Right cardiac atrium (tissue), 5 donors: ENCODE results near the gene PPP1R7. TPM values are rescaled to one million over a fixed set of nuclear protein-coding genes. Genes with fewer than 3 reads are reported as not detected.

ENCODE experiments used
- ATAC-seq, 2 donors: fragments of 200-7000 bp; cut with Tn5 transposase; one replicate each; pipeline versions ENCODE4 v1.8.0 to v1.9.1; 2020; ENCODE audit warnings: moderate library complexity in 2 of 2, mild to moderate bottlenecking in 1 of 2
- DNase-seq, 3 donors: peaks; one replicate each; pipeline ENCODE4 v3.0.0-alpha.2; 2020
- H3K27ac ChIP-seq: one replicate; pipeline ENCODE4 v1.5.1; 2013; ENCODE audit warnings: mild to moderate bottlenecking, low read length, control low read depth, moderate library complexity
- H3K27me3 ChIP-seq: one replicate; pipeline ENCODE4 v1.6.1; 2013; ENCODE audit not compliant: control insufficient read depth, insufficient read depth
- H3K4me1 ChIP-seq: one replicate; pipeline ENCODE4 v1.6.1; 2013; ENCODE audit warnings: low read length; ENCODE audit not compliant: control insufficient read depth, insufficient read depth
- H3K4me3 ChIP-seq: one replicate; pipeline ENCODE4 v1.5.1; 2013; ENCODE audit warnings: low read length, control low read depth
- H3K9me3 ChIP-seq: one replicate; pipeline ENCODE4 v1.6.1; 2013; ENCODE audit warnings: low read length; ENCODE audit not compliant: control insufficient read depth
- WGBS: extraction: QIAGEN DNeasy Blood & Tissue Kit; methylation state at CpG from one replicate; pipeline ENCODE4 v1.1.7; 2013; 5-methylcytosine and 5-hydroxymethylcytosine counted together
- intact Hi-C, 4 donors: fragments of 100-400 bp; cut with DNase I; formaldehyde crosslinking; loops; one replicate each; pipeline versions ENCODE4 v1.11.0 to v1.14.0; 2022 to 2023
- polyA plus RNA-seq: library from polyadenylated mRNA; stranded (reverse); fragments of 200-250 nt; gene quantifications from one replicate; pipeline ENCODE4 v1.2.3, GENCODE V29; 2013
- total RNA-seq, 4 donors: library from RNA; stranded (reverse); fragmentation: NEBNext Ultra II Directional; extraction: Animal tissue kit (Norgen Biotek cat#: 25700); gene quantifications; one replicate each; pipeline ENCODE4 v1.2.1, GENCODE V29; 2021
- donor health status: healthy with polysubstance abuse.
- donor health status: DM: no; HTN: yes; CAD: no.
- donor health status: DM: no; HTN: no; CAD: no.
- donor health status: DM: no; HTN: yes; CAD: no; lungs with severe emphysema.
- donor health status: DM: yes; HTN: yes; CAD: no.

The PPP1R7 gene
- total and polyA plus RNA-seq, 5 donors: 57.7 to 112 (median 73.9) TPM

DNA sequence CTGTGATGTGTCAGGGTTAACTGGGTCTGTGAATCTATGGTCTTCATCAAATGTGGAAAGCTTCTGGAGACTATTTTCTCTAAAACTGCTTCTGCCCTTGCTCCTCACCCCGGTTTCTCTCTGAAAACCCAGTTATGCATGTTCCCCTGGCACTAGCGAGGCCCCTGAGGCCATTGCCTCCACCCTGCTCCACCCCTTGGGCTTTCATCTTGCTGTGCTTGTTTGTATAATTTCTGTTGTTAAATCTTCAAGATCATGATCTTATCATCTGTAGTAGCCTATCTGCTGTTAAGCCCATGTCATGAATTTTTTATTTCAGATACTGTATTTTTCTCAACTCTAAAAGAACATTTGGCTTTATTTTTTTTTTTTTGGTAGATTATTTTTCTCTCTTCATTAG lies 23.3 kb downstream of the PPP1R7 start:
- H3K9me3 ChIP-seq: peaks cover 1% of the 10 kb centered on the region
- H3K27me3 ChIP-seq: no peaks in the 10 kb centered on the region
- no peak overlapping the region for H3K27ac ChIP-seq
- no peaks in the 10 kb centered on the region for H3K4me1 ChIP-seq
- DNase-seq (no peak), ATAC-seq (no peak)
- intact Hi-C loops: no loop called here
- WGBS: 97% methylated on average over 2 of the region's 2 CpGs
- H3K4me3 ChIP-seq: no peak overlapping the region

DNA sequence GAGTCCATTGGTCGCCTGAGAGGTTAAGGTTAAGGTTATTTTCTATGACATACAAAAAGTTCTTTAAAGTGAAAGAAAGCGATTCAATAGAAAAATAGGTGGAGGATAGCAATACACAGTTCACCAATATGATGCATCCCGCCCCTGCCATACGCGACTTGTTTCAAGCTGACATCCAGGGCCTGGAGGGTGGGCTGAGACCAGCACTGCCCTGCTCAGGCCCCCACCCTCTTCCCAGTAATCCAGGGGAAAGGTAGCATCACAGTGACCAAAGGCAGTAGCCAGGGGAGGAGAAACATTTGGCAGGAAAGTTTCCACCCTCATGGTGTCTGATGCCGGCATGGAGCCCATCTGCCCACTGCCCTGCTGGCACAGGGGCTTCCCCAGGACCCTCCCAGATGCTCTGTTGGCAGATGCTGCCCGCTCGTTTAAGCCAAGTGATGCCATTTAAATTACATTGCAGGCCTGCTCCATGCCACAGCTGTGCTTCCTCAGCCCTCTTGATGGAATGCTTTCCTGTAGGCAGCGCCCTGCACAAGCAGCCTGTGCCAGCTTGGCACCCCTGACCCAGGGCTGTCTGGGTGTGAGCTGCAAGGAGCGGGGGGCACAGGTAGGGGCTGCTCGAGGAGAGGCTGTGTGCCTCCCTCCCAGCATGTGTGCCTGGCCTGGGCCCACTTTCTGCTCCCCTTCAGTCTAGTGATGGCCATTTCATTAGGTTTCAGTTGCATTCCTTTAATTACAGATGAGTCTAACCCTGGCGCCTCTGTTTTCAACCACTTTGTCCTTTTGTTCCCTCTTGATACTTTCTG lies 27.5 kb downstream of the PPP1R7 start:
- DNase-seq (no peak), ATAC-seq (no peak)
- Histone ChIP-seq H3K9me3 (no peaks in the 10 kb centered on the region), H3K27me3 (no peaks in the 10 kb centered on the region), H3K4me1 (no peaks in the 10 kb centered on the region), H3K4me3 (no peak overlapping the region), H3K27ac (no peak overlapping the region)
- 96% methylated on average over 12 of the region's 12 CpGs for WGBS
- intact Hi-C loops: no loop called here

DNA sequence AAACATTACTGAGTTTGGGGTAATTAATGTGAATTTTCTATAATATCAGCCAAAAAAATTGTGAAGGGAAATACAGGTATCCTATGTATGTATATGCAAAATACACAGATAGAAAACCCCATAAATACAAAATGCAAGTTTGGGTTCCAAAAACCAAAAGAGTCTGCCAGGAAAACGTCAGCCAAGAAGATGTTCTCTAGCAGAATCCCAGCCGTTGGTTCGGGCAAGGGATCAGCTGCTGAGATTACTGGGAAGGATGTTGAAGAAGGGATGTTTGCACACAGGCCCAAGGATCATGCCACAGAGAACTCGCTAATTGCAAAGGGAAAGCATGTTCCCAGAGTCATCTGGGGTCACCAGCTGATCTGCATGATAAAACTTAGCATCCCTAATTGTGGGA lies 28.7 kb downstream of the PPP1R7 start:
- DNase-seq (no peak), ATAC-seq (no peak)
- no peaks in the 10 kb centered on the region for H3K9me3 ChIP-seq
- WGBS: 56% methylated on average over 4 of the region's 4 CpGs
- H3K4me1 ChIP-seq: no peaks in the 10 kb centered on the region
- intact Hi-C loops: no loop called here
- H3K27me3 ChIP-seq: no peaks in the 10 kb centered on the region
- no peak overlapping the region for H3K27ac ChIP-seq
- H3K4me3 ChIP-seq: no peak overlapping the region

DNA sequence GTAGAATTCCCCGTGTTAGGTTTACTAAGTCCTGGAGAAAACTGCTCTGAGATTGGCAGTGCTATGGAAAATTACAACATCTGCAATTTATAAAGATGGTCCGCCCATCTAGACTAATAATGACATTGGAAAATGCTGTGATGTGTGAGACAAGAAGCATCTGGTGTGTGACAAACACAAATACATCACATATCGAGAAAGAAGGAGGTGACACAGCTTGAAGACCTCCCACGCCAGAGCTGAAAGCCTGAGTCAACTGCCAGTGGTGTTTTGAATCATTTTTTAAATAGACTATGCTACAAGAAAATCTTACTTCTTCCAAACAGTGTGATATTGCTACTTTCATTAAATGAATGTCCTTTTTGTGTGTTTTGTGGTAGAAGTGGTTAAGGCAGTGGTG lies 29.6 kb downstream of the PPP1R7 start:
- Histone ChIP-seq H3K4me1 (no peaks in the 10 kb centered on the region), H3K27me3 (no peaks in the 10 kb centered on the region), H3K4me3 (no peak overlapping the region), H3K9me3 (no peaks in the 10 kb centered on the region), H3K27ac (no peak overlapping the region)
- intact Hi-C loops: no loop called here
- 65% methylated on average over 4 of the region's 4 CpGs for WGBS
- ATAC-seq: no peak
- DNase-seq: no peak

DNA sequence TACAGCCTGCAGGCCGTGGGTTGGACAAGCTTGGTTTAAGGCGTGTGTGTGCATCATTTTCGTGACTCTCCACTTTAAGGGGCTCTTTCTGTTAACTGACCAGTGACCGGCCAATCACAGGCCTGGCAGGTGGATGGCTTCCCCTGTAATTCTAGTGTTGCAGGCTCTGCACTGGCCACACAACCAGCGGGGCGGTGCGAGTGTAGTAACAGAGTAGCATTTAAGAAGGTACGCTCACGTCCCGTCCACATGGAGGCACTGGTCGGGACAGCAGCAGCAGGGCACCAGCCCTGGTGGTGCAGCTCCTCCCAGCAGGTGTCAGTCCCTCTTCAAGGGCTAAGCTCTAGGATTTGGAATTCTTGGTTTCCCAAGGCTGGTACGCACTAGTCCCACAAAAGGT lies 30.2 kb downstream of the PPP1R7 start:
- no peaks in the 10 kb centered on the region for H3K4me1 ChIP-seq
- no peak overlapping the region for H3K27ac ChIP-seq
- 90% methylated on average over 12 of the region's 12 CpGs for WGBS
- H3K27me3 ChIP-seq: no peaks in the 10 kb centered on the region
- H3K9me3 ChIP-seq: no peaks in the 10 kb centered on the region
- no peak overlapping the region for H3K4me3 ChIP-seq
- intact Hi-C loops: no loop called here
- DNase-seq (no peak), ATAC-seq (no peak)

DNA sequence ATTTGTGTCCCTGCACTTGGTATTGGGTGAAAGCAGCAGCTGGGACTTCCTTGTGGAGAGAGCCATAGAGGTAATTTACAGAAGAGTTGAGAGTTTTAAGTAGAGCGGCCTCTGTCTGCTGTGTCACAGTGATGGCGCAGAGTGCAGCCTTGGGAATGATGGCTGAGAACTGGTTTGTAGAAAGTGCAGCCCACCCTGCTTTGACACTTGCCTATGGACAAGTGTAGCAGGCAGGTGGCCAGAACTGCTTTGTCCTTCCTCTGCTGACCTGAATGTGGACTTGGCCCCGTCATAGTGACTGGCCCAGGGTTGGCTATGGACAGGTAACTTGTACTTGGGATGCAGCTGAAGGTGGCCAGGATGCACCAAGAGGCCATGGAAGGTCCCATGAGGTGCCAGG lies 31.9 kb downstream of the PPP1R7 start:
- no peak overlapping the region for H3K4me3 ChIP-seq
- H3K27ac ChIP-seq: no peak overlapping the region
- DNase-seq (no peak), ATAC-seq (no peak)
- no peaks in the 10 kb centered on the region for H3K4me1 ChIP-seq
- no peaks in the 10 kb centered on the region for H3K9me3 ChIP-seq
- intact Hi-C loops: no loop called here
- no peaks in the 10 kb centered on the region for H3K27me3 ChIP-seq
- WGBS: 97% methylated on average over 3 of the region's 3 CpGs

DNA sequence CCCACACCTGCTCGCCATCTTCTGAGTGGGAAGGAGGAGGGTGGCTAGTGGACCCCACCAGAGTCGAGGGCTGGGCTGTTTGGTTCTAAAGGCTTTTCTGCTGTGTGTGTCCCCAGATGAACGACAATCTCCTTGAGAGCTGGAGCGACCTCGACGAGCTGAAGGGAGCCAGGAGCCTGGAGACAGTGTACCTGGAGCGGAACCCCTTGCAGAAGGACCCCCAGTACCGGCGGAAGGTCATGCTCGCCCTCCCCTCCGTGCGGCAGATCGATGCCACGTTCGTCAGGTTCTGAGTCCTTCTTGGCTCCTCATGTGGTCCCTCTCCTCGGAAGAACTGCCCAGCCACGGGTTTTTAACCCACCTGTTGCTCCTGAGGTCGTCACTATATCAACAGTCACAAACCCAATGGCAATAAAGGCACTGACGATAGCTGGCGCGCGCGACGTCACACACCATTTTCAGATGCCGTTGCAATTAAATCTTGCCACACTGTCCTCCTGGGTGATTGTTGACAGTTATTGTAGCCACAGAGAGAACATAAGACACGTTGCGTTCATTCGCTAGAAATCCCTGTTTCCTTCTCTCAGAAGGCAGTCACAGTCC lies 32.4 kb downstream of the PPP1R7 start:
- H3K27me3 ChIP-seq: no peaks in the 10 kb centered on the region
- ATAC-seq: no peak
- H3K27ac ChIP-seq: no peak overlapping the region
- H3K9me3 ChIP-seq: no peaks in the 10 kb centered on the region
- WGBS: 93% methylated on average over 28 of the region's 28 CpGs
- DNase-seq: no peak
- intact Hi-C loops: no loop called here
- H3K4me1 ChIP-seq: no peaks in the 10 kb centered on the region
- H3K4me3 ChIP-seq: no peak overlapping the region

DNA sequence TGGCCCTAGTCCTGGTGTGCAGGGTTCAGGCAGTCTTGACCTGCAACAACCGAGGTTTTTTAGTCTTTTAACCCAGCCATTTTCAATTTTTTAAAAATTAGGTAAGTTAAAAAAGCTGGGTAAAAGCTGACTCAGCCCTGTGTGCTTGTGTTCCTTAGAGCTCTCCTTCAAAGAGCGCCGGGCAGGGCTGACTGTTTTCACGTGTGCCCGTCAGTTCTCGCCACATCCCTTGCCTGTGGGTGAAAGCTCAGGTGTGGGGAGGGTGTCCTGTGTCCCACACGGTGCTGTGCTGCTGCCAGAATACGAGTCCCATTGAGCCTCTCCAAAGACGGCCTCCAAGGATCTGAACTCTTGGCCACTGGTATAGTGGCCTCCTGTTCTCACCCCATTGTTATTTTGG lies 33.0 kb downstream of the PPP1R7 start:
- WGBS: 93% methylated on average over 9 of the region's 9 CpGs
- no peak for ATAC-seq

DNA sequence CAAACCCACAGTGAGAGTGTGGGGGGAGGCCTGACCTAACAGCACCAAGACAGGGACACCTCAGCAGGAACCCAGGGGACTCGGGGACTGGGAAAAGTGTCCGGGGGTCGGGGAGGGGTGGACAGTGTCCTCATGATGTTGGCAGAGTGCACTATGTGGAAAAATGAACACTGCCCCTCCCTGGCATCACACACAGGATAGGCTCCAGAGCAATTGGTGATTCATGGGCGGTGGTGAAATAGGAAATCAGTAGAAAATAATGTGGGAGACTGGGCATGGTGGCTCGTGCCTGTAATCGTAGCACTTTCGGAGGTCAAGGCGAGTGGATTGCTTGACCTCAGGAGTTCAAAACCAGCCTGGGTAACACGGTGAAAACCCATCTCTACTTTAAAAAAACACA lies 34.6 kb downstream of the PPP1R7 start:
- ATAC-seq: no peak
- 70% methylated on average over 9 of the region's 9 CpGs for WGBS
- no peaks in the 10 kb centered on the region for H3K9me3 ChIP-seq
- intact Hi-C loops: no loop called here
- H3K4me1 ChIP-seq: no peaks in the 10 kb centered on the region
- DNase-seq: no peak
- no peak overlapping the region for H3K4me3 ChIP-seq
- H3K27ac ChIP-seq: no peak overlapping the region
- H3K27me3 ChIP-seq: no peaks in the 10 kb centered on the region

More for the DNA sequence above, 33.0 kb downstream of the PPP1R7 start:
- H3K27me3 ChIP-seq: no peaks in the 10 kb centered on the region
- H3K27ac ChIP-seq: no peak overlapping the region
- no peaks in the 10 kb centered on the region for H3K4me1 ChIP-seq
- no peak overlapping the region for H3K4me3 ChIP-seq
- intact Hi-C loops: no loop called here
- no peaks in the 10 kb centered on the region for H3K9me3 ChIP-seq
- DNase-seq: no peak

DNA sequence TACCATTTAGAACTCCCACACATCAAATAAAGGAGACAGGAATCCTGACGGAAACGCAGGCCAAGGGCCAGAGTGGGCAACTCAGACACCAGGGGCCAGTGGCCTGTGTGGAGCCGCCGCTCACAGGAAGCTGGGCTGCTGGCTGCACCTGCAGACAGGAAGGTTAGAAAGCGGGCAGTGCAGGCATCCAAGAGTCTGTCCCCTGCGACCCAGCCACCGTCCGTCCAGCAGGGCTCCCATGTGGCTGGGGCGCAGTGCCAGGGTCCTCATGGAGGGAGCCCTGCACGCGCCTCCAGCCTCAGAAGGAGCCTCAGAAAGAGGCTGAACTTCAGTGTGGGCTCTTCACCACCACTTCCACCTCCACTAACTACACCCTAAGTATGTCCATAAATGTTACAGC lies 35.7 kb downstream of the PPP1R7 start:
- Histone ChIP-seq H3K27me3 (no peaks in the 10 kb centered on the region), H3K4me1 (no peaks in the 10 kb centered on the region), H3K9me3 (no peaks in the 10 kb centered on the region), H3K4me3 (no peak overlapping the region), H3K27ac (no peak overlapping the region)
- DNase-seq (no peak), ATAC-seq (no peak)
- 58% methylated on average over 11 of the region's 11 CpGs for WGBS
- intact Hi-C loops: no loop called here

DNA sequence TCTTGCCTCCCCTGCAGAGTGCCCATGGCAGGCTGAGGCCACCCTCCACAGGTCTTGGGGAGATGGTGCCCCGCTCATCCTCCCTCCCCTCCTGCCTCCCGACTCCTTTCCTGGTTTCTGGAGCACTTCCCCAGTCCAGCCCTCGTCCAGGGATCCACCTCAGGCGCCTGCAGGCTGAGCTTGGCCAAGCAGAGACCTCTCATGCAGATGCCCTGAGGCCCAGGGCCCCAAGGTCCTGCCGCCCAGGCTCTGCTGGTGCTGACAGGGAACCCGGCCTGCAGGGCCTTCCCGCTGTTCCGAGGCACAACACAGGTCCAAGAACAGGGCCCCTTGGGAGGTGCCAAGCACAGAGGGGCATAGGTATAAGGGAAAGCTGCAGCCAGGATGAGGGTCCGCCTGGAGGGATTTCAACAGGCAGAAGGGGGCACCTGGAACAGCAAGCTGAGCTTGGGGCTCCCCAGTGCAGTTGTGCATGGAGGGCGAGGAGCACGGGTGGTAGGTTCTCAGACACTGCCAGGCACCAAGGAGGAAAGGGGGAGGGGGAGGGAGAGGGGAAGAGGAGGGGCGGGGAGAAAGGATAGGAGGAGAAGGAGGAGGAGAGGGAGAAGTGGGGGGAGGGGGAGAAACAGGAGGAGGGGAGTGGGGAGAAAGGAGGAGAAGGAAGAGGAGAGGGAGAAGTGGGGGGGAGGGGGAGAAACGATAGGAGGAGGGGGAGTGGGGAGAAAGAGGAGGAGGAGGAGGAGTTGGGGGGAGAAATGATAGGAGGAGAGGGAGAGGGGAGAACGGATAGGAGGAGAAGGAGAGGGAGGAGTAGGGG lies 37.0 kb downstream of the PPP1R7 start:
- DNase-seq: no peak
- no peak for ATAC-seq
- H3K27ac ChIP-seq: no peak overlapping the region
- H3K27me3 ChIP-seq: no peaks in the 10 kb centered on the region
- intact Hi-C loops: no loop called here
- H3K4me1 ChIP-seq: no peaks in the 10 kb centered on the region
- 59% methylated on average over 14 of the region's 14 CpGs for WGBS
- H3K4me3 ChIP-seq: no peak overlapping the region
- no peaks in the 10 kb centered on the region for H3K9me3 ChIP-seq
